Stimulated activated CD4-positive, alpha-beta T cell treated with anti-CD3 and anti-CD28 coated beads, Interleukin-4, amount 100 ng/mL, for 1 hour (primary cell): Measurements from ENCODE around the gene TAGAP.
"Not testable (repeated sequence)": the region's sequence is repeated elsewhere in the genome, so short reads cannot be mapped to it uniquely, and the experiment has no call there.

Experiments used
- DNase-seq: peaks from one replicate; pipeline ENCODE4 v3.0.0-alpha.2; 2020

The TAGAP gene

DNA sequence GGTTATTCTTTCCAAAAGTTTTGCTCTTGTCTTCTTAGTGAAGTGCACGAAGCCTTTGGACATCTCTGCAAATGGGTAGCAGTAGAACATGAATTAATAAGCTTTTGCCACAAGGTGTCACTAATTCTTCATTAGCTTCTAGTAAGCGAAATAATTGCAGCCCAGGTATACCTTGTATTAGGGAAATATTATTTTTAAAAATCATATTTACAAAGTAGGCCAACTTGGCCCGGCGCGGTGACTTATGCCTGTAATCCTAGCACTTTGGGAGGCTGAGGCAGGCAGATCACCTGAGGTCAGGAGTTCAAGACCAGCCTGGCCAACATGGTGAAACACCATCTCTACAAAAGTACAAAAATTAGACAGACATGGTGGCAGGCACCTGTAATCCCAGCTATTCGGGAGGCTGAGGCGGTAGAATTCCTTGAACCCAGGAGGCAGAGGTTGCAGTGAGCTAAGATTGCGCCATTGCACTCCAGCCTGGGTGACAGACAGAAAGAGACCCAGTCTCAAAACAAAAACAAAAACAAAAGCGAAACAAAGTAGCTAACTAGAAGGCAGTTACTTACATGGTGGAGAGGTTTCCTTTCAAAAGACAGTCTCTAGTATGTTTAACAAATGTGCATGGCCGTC lies 36.0 kb downstream of the TAGAP start:
- no peak for DNase-seq

- no peak for DNase-seq
Observed at GRCh38 chr6:159007510-159007909, 37.3 kb downstream of the TAGAP start.

GRCh38 chr6:159005436-159005835 lies 39.4 kb downstream of the TAGAP start:
- DNase-seq, result no peak

DNA sequence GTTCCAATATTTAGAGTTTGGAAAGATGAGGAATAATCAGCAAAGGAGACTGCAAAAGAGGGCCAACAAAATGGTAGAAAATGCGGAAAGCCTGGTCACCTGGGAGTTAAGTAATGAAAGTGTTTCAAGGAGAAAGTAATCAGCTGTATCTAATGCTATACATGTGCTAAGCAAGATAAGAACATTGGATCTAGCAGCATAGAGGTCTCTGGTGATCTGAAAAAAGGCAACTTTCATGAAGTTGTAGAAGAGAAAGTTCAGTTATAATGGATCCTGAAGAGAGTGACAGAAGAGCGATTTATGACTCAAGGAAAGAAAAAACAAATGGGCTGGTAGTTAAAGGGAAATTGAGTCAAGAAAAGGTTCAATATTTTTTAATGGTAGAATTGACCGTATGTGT lies 40.2 kb downstream of the TAGAP start:
- DNase-seq, result no peak

- DNase-seq, result no peak
Observed at GRCh38 chr6:159002432-159003155, 42.2 kb downstream of the TAGAP start.

GRCh38 chr6:158999666-159000403 lies 45.0 kb downstream of the TAGAP start, which contains the start of gene RSPH3:
Gene RSPH3 (minus strand): TSS chr6:159000202. CDS start chr6:158999550, 652 bp downstream.
- DNase-seq, result peak; percentile 92

GRCh38 chr6:158999154-158999665 lies 45.6 kb downstream of the TAGAP start:
- DNase-seq, result no peak

DNA sequence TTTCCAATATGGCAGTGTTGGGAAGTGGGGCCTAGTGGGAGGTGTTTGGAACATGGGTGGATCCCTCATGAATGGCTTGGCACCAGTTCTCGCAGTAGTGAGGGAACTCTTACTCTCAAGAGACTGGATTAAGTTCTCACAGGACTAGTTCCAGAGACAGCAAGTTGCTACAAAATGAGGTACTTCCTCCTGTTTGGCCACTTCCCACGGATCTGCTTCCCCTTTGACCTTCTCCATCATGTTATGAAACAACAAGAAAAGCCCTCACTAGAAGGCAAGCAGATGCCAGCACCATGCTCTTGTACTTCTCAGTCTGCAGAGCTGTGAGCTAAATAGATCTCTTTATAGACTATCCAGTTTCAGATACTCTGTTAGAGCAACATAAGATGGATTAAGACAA lies 47.9 kb downstream of the TAGAP start:
- DNase-seq, result no peak

DNA sequence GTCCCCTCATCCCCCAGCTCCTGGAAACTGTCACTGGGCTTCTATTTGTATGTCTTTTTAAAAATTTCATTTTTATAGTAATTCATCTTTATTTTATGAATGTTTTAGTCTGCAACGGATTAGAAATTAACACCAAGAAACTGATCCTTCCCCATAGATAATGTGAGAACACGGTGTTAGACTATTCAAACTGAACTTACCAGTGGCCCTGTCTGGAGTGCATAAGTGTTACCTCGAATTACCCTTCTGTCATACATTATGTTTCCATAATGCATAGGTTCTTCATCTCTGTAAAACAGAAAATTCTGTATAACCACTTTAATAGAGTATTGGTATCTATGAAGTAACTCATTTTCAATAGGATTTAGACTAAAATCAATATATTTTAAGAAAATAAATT lies 51.2 kb downstream of the TAGAP start:
- no peak for DNase-seq

GRCh38 chr6:158991017-158991723 lies 53.6 kb downstream of the TAGAP start:
- peak; percentile 12 for DNase-seq

DNA sequence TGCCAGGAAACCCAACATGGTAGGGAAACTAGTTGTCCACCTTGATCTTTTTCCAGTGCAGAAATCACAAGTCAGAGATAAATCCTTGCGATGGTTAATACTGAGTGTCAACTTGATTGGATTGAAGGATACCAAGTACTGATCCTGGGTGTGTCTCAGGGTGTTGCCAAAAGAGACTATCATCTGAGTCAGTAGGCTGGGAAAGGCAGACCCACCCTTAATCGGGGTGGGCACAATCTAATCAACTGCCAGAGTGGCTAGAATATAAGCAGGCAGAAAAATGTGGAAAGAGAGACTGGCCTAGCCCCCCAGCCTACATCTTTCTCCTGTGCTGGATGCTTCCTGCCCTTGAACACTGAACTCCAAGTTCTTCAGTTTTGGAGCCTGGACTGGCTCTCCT lies 55.1 kb downstream of the TAGAP start:
- DNase-seq, result not testable (repeated sequence)

DNA sequence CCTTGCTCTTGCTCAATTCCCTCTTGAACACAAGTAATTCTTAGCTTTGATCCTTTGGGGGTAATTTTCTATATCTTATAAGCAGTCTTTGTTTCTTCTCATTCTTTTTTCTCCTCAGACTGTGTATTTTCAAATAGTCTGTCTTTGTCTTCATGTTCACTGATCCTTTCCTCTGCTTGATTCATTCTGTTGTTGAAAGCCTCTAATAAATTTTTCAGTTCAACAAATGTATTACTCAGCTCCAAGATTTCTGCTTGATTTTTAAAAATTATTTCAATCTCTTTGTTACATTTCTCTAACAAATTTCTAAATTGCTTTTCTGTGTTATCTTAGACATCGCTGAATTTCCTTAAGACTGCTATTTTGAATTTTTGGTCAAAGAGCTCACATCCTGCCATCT lies 56.3 kb downstream of the TAGAP start:
- DNase-seq, result no peak

DNA sequence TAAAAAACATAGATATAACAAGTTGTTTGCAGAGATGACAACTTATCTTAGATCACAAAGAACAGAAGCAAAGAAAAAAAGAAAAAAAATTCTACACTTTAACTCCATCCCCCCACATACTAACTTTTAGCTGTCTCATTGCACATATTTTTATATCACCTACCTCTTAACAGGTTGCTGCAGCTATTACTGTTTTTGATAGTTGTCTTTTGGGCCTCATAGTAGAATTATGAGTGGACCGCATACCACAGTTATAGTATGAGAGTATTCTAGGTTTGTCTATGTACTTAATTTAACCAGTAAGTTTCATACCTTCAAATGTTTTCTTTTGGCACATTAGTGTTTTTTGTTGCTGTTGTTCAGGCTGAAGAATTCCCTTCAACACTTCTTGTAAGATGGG lies 57.1 kb downstream of the TAGAP start:
- no peak for DNase-seq
